Measurements from ENCODE around the gene VSNL1. TPM values are rescaled to one million over a fixed set of nuclear protein-coding genes. Genes with fewer than 3 reads are reported as not detected.

Gene VSNL1
- total and polyA plus RNA-seq, 2 donors (not counting 1 experiment from before 2014, with no cell fraction given), result not detected

DNA sequence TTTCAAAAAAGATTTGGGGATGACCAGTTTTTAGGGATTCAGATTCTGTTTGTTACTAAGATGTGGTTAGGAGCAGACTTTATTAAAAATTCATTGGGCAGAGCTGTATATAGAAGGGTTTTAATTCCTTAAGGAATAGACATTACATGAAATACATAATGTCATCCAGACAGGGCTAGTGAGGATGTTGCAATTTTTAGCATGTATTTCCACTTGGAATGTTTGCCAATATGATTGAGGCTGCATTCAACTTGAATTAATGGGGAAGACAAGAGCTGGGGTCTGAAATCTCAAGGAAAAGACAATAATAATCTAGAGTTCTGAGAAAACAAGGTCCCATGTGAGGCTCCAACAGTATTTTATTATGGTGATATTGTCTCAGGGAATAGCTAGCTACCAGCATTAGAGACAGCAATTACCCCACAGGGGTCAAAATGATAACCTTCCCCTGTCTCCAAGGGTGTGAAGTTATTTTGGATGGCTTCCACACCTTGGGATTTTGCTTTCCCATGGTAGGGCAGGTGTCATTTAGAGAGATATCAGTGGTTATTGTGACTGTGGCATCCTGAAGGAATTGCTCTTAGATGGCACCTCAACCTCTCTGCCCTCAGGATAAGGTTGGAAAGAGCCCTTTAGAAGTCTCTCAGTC is 60.2 kb downstream of the VSNL1 start:
- Histone ChIP-seq H3K4me3 (ENCODE audit: control extremely low read depth in 1 of 5, extremely low read depth in 1 of 5, insufficient read depth in 1 of 5, low read depth in 2 of 5, low read length in 4 of 5) (no peak overlapping the region), H3K27ac (ENCODE audit: low read length in 2 of 2) (no peak overlapping the region), H3K9me3 (ENCODE audit: control extremely low read depth in 1 of 3, control insufficient read depth in 2 of 3, insufficient read depth in 1 of 3, low read length in 2 of 3) (no peaks in the 10 kb centered on the region), H3K9ac (ENCODE audit: low read length) (no peak overlapping the region), H3K36me3 (replicated peaks in 1 of 2; ENCODE audit: control extremely low read depth in 1 of 2, control insufficient read depth in 1 of 2, extremely low read depth in 1 of 2, insufficient read depth in 2 of 2, low read length in 1 of 2) (no peaks in the 10 kb centered on the region), H2AFZ (ENCODE audit: insufficient read depth, low read depth, low read length, poor library complexity, severe bottlenecking) (no peak overlapping the region), H3K79me2 (ENCODE audit: control insufficient read depth, insufficient read depth, low read length) (no peaks in the 10 kb centered on the region), H3K4me2 (replicated peaks; ENCODE audit: low read depth, low read length, poor library complexity, severe bottlenecking) (no peak overlapping the region), H3K27me3 (replicated peaks in 1 of 4; ENCODE audit: control extremely low read depth in 1 of 4, control insufficient read depth in 3 of 4, insufficient read depth in 4 of 4, low read length in 3 of 4) (peaks cover 0 to 5% (median 0%) of the 10 kb centered on the region in 4 experiments), H3K4me1 (ENCODE audit: control insufficient read depth in 2 of 2, insufficient read depth in 2 of 2, low read length in 2 of 2) (no peaks in the 10 kb centered on the region), H4K20me1 (ENCODE audit: control insufficient read depth, insufficient read depth, low read length, poor library complexity, severe bottlenecking) (no peaks in the 10 kb centered on the region)
- no peak overlapping the region for H3K27ac Mint-ChIP-seq
- H3K4me3 Mint-ChIP-seq, result no peak overlapping the region
- no peak for DNase-seq
- ChIA-PET POLR2A (no interaction called here), CTCF (no interaction called here)
- no peaks in the 10 kb centered on the region for H3K9me3 Mint-ChIP-seq (ENCODE audit: insufficient read depth)
- TF ChIP-seq, protein P1, sequence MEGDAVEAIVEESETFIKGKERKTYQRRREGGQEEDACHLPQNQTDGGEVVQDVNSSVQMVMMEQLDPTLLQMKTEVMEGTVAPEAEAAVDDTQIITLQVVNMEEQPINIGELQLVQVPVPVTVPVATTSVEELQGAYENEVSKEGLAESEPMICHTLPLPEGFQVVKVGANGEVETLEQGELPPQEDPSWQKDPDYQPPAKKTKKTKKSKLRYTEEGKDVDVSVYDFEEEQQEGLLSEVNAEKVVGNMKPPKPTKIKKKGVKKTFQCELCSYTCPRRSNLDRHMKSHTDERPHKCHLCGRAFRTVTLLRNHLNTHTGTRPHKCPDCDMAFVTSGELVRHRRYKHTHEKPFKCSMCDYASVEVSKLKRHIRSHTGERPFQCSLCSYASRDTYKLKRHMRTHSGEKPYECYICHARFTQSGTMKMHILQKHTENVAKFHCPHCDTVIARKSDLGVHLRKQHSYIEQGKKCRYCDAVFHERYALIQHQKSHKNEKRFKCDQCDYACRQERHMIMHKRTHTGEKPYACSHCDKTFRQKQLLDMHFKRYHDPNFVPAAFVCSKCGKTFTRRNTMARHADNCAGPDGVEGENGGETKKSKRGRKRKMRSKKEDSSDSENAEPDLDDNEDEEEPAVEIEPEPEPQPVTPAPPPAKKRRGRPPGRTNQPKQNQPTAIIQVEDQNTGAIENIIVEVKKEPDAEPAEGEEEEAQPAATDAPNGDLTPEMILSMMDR (IDR thresholded peaks at IDR 0.05), result no peak
- no peak for TF ChIP-seq EZH2 (IDR thresholded peaks at IDR 0.05; ENCODE audit: borderline replicate concordance, insufficient read depth, low read depth, low read length, poor library complexity, severe bottlenecking)
- H3K4me1 Mint-ChIP-seq, result no peaks in the 10 kb centered on the region
- ATAC-seq (ENCODE audit: low read depth), result no peak
- intact Hi-C loops (cut with micrococcal nuclease), result no loop called here
- H3K27me3 Mint-ChIP-seq, result peaks cover 17% of the 10 kb centered on the region

DNA sequence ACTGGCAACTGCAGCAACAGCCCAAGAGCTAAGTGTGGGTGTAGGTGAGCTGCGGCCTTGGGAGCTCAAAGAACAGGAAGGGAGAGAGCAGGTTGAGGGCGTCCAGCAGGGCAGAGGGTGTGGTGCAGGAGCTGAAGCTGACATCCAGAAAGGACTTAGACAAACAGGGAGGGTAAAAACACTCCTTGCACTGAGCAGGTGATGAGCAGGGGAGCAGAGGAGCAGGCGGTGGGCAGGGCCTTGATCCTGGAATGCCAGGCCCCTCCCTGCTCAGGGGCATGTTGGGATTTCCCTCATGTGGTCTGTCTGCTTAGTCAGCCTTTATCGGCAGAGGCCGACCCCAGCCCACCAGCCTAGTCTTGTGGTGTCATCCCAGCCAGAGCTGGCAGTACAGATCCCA is 63.6 kb downstream of the VSNL1 start:
- Histone ChIP-seq H3K27ac (ENCODE audit: low read length in 2 of 2) (no peak overlapping the region), H3K27me3 (replicated peaks in 1 of 4; ENCODE audit: control extremely low read depth in 1 of 4, control insufficient read depth in 3 of 4, insufficient read depth in 4 of 4, low read length in 3 of 4) (peaks cover 0 to 5% (median 1%) of the 10 kb centered on the region in 4 experiments), H3K4me1 (ENCODE audit: control insufficient read depth in 2 of 2, insufficient read depth in 2 of 2, low read length in 2 of 2) (no peaks in the 10 kb centered on the region), H3K79me2 (ENCODE audit: control insufficient read depth, insufficient read depth, low read length) (no peaks in the 10 kb centered on the region), H4K20me1 (ENCODE audit: control insufficient read depth, insufficient read depth, low read length, poor library complexity, severe bottlenecking) (no peaks in the 10 kb centered on the region), H3K4me3 (ENCODE audit: control extremely low read depth in 1 of 5, extremely low read depth in 1 of 5, insufficient read depth in 1 of 5, low read depth in 2 of 5, low read length in 4 of 5) (no peak overlapping the region), H3K36me3 (replicated peaks in 1 of 2; ENCODE audit: control extremely low read depth in 1 of 2, control insufficient read depth in 1 of 2, extremely low read depth in 1 of 2, insufficient read depth in 2 of 2, low read length in 1 of 2) (no peaks in the 10 kb centered on the region), H3K9ac (ENCODE audit: low read length) (no peak overlapping the region), H2AFZ (ENCODE audit: insufficient read depth, low read depth, low read length, poor library complexity, severe bottlenecking) (no peak overlapping the region), H3K4me2 (replicated peaks; ENCODE audit: low read depth, low read length, poor library complexity, severe bottlenecking) (no peak overlapping the region), H3K9me3 (ENCODE audit: control extremely low read depth in 1 of 3, control insufficient read depth in 2 of 3, insufficient read depth in 1 of 3, low read length in 2 of 3) (no peaks in the 10 kb centered on the region)
- whole genome bisulfite sequencing (ENCODE audit: insufficient coverage), result 93% methylated on average over 5 of the region's 5 CpGs
- no peak for TF ChIP-seq EZH2 (IDR thresholded peaks at IDR 0.05; ENCODE audit: borderline replicate concordance, insufficient read depth, low read depth, low read length, poor library complexity, severe bottlenecking)
- TF ChIP-seq, protein P1 (IDR thresholded peaks at IDR 0.05), result no peak
- no peaks in the 10 kb centered on the region for H3K9me3 Mint-ChIP-seq (ENCODE audit: insufficient read depth)
- CTCF ChIA-PET, result interaction anchor here (0.8 kb wide), 1 partner anchor 81 kb away, joined by 3 read pairs; no protein-coding TSS in a partner anchor
- H3K27ac Mint-ChIP-seq, result no peak overlapping the region
- H3K4me3 Mint-ChIP-seq, result no peak overlapping the region
- peaks cover 17% of the 10 kb centered on the region for H3K27me3 Mint-ChIP-seq
- intact Hi-C loops (cut with micrococcal nuclease), result no loop called here
- no peak for DNase-seq
- POLR2A ChIA-PET, result no interaction called here
- no peaks in the 10 kb centered on the region for H3K4me1 Mint-ChIP-seq
- no peak for ATAC-seq (ENCODE audit: low read depth)

Measured in B cell (primary cell).